NCI-H1417 treated with DMSO at 0.1 percent for 48 hours (cell line): ENCODE measurements around the gene ST6GALNAC5.
"Not testable (repeated sequence)": the region's sequence is repeated elsewhere in the genome, so short reads cannot be mapped to it uniquely, and the experiment has no call there.

Experiments used
- DNase-seq: peaks from one replicate; lab custom pipeline; 2025; lab: John Stamatoyannopoulos, UW

Gene ST6GALNAC5

DNA sequence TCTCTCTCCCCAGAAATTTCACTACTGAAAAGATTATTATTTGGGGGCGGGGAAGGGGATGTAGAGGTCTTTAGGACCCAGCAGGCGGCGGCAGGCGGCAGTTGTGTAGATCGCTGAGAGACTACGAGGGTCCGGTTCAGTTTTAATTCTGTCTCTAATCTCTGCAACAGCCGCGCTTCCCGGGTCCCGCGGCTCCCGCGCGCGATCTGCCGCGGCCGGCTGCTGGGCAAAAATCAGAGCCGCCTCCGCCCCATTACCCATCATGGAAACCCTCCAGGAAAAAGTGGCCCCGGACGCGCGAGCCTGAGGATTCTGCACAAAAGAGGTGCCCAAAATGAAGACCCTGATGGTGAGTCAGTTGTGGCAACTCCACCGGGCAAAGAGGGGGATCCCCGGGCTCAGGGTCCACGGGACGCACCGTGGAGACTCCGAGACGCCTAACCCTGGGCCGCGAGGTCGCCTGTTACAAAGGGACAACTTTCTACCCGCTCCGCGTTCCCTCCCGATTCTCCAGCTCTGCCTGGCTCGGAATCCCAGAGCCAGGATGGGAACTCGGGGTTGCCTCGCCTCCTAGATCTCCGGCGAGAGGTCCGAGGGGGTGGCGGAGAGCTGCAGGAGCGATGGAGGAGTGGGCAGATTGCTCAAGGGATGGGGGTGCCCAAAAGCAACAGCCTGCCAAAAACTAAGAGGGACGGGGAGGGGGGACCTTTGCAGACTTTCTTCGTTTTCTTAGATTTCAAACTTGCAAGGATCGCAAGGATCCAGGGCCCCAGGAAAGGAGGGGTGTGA, at the start of gene ST6GALNAC5:
Gene ST6GALNAC5 (plus strand): TSS at position 139 of the 789 bp plus-strand sequence.
- no peak for DNase-seq

- no peak for DNase-seq
These were observed 47.3 kb upstream of the ST6GALNAC5 start for GRCh38 chr1:76820028-76820427.

DNA sequence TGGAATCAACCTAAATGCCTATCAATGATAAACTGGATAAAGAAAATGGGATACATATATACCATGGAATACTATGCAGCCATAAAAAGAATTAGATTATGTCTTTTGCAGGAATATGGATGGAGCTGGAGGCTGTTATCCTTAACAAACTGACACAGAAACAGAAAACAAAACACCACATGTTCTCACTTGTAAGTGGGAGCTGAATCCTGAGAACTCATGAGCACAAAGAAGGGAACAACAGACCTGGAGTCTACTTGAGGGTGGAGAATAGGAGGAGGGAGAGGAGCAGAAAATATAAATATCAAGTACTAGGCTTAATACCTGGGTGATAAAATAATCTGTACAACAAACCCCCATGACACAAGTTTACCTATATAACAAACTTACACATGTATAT, 44.3 kb upstream of the ST6GALNAC5 start:
- DNase-seq: not testable (repeated sequence)

DNA sequence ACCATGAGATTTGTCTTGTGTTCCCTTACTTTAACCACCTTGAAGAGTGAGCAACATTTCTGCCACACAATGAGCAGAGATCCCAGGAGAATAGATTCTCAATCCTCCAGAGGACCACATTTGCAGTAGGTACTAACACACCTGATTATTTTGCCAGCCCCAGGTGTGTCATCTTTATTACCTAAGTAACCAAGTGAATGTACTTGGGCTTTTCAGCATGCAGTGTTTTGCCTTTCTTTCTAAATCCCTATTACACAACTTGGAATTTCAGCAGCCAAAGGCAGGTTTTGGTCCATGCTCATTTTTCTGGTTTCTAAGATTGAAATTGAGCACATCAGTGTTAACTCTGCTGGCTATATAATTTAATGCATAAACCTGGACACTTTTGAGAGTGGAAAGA, 43.2 kb upstream of the ST6GALNAC5 start:
- no peak for DNase-seq

DNA sequence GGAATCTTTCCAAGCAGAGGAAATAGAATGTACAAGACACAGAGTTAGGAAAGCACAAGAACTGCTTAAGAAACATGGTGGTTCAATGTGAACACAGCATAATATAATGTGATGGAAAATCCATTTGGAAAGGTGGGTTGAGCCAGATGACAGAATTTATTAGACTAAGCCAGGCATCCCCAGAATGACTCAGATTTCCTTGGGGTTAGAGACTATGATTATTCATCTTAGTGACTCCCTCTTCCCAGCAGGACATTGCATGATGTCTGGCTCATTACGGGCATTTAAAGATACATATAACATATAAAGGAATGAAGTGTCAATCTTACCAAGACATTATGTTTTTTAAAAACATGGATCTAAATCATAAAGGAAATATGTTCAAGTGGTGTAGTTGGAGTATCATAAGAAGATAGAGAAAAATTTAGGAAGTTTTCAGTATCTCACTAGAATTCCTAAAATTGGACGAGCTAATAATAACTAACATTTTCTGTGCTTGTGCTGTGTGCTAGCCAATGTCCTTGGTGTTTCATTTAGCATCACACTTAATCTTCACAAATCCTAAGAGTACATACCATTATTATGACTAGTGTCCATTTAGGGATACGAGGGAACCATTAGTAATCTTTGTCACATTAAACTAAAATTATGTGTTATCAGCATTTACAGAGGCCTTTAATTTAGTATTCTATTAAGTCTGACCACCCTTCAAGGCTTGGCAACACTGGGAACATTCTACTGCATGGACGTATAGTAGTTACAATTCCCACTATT, 41.0 kb upstream of the ST6GALNAC5 start:
- DNase-seq: no peak

- DNase-seq: no peak
These were observed 40.2 kb upstream of the ST6GALNAC5 start for GRCh38 chr1:76827066-76827465.

DNA sequence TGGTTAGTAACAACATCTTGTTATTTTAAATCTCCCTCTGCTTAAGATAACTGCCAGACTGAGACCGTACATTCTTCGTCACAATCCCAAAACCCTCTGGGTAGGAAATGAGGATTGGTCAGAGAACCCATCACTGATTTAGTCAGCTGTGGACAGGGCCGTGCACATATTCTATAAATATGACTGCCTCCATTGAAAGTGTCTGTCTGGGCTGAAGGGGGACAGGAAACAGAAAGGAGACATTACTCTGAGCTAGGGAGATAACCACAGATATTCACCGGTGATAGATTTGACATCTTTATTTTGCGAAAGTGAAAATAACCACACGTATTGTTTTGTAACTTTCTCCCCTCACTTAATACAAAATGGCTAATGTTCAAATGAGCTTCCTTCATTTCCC, 36.9 kb upstream of the ST6GALNAC5 start:
- no peak for DNase-seq

GRCh38 chr1:76832521-76832920, 34.8 kb upstream of the ST6GALNAC5 start:
- DNase-seq: no peak

- DNase-seq: no peak
These were observed 34.1 kb upstream of the ST6GALNAC5 start for GRCh38 chr1:76833151-76833550.

- DNase-seq: no peak
These were observed 33.4 kb upstream of the ST6GALNAC5 start for GRCh38 chr1:76833856-76834255.

- no peak for DNase-seq
These were observed 32.1 kb upstream of the ST6GALNAC5 start for GRCh38 chr1:76835203-76835602.

DNA sequence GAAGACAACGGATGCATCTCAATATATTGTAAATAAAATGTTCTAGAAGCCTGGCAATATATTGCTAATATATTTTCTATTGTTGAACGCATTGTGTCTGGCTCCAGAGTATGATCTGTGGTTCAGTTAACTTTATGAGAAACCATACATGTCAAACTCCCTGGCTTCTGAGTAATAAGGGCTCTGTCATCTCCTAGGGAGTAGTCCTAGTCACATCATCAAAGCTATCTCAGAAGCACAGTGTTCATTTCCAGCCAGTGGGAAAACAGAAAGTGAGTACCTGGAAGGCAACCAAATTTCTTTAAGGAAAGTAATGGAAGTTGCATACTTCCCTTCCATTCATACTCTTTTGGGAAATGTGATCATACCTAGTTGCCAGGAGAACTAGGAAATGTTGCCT, 27.0 kb upstream of the ST6GALNAC5 start:
- DNase-seq: no peak

- DNase-seq: no peak
These were observed 25.8 kb upstream of the ST6GALNAC5 start for GRCh38 chr1:76841460-76841859.

DNA sequence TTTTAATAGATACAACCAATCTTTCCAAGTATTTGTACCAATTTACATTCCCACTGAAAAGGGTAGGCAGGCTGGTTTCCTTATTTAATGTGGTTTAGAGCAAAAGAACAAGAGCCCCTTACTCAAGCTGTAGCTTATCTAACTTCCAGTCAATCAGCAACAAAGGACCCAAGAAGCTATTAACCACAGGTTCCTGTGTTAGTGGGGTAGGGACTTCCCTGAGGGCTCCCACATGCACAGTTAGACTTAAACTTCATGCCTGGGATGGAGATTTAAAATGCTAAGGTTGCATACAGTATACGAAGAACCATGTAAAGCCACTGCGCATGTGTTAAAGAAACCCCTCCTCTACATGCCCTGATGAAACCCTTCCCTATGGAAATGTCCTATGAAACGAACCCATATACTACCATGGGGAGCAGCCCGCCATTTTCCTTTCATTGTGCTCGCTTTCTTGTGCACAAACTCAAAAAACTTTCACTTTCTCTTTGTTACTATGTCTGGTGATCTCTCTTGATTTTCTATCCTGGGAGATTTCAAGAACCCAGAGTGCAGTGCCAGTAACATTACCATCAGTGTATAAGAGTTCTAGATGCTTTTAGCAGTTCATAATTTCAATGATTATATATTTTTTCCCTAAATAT, 23.3 kb upstream of the ST6GALNAC5 start:
- DNase-seq: no peak

GRCh38 chr1:76854255-76854654, 13.0 kb upstream of the ST6GALNAC5 start:
- DNase-seq: no peak

- no peak for DNase-seq
These were observed 11.2 kb upstream of the ST6GALNAC5 start for GRCh38 chr1:76856104-76856503.

GRCh38 chr1:76857138-76857537, 10.1 kb upstream of the ST6GALNAC5 start:
- no peak for DNase-seq

- DNase-seq: no peak
These were observed 9.3 kb upstream of the ST6GALNAC5 start for GRCh38 chr1:76857973-76858372.

DNA sequence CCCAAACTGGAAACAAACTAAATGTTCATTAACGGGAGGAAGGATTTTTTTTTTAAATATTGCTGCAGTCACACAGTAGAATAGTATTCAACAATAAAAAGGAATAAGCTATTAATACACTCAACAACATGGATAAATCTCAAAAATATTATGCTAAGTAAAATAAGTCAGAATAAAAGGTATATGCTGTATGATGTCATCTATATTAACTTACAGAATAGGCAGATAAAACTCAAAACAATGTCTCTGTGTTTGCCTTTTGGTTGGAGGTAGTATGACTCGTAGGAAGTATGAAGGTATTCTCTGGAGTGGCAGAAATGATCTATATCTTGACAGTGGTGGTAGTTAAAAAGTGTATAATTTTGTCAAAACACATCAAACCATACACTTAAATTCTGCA, 6.1 kb upstream of the ST6GALNAC5 start:
- DNase-seq: no peak

DNA sequence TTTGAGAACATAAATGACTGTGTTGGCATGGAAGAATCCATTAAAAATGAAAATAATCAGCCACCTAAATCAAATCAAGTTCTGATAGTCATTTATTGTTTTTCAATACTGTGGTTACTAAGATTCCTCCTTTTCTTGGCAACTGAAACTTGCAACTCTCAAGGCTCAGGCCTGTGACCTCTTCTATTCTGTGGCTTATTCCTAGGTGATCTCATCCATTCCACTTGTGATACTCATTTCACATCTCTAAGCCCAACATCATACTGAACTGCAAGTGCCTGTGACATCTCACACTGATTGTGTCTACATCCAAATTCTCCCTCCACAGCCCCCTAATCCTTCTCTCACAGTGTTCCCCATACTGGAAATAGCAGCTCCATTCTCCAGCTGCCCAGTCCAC, 4.8 kb upstream of the ST6GALNAC5 start:
- DNase-seq: no peak

GRCh38 chr1:76864383-76864782, 2.9 kb upstream of the ST6GALNAC5 start:
- DNase-seq: no peak

DNA sequence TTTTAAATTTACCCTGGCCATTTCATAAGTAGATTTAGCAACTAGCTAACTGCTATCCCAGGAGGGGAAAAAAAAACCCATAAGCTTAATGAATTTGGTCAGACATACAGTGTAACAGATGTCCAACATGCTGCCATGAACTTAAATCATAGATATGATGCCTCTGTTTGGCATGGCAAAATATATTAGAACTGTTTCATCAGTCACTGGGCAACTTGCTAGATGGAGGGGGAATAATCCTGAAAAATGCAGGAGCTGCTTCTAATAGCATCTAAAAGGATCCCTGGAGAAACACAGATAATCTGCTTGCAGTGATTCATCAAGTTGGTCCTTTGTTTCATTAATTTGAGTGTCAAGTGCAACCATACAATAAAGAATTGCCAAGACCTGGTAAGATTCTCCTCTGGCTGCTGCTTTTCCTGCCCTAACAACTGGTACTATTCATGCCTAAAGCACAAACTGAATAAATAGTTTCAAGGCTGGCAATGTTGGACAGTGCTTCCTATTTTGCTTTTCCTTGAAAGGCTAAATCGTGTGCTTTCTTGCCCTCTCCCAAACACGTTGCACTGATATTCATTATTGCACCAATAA, 1.5 kb upstream of the ST6GALNAC5 start:
- DNase-seq: no peak

GRCh38 chr1:76866566-76866965, 714 bp upstream of the ST6GALNAC5 start:
- no peak for DNase-seq
